Panc1 (cell line): ENCODE results near the gene MEGF11.

ENCODE experiments used
- CTCF ChIP-seq: fragments of 450-650 bp; IDR thresholded peaks from 2 replicates; pipeline ENCODE4 v1.5.1; 2017; ENCODE audit warnings: mild to moderate bottlenecking
- POLR2AphosphoS5 ChIP-seq: IDR thresholded peaks from 2 replicates; pipeline ENCODE4 v1.6.1; 2012; ENCODE audit warnings: mild to moderate bottlenecking, low read depth, low read length, moderate library complexity
- SIN3A ChIP-seq: IDR thresholded peaks from 2 replicates; pipeline ENCODE4 v1.6.1; 2012; ENCODE audit warnings: low read depth, mild to moderate bottlenecking, low read length, moderate library complexity, borderline replicate concordance; ENCODE audit not compliant: insufficient read depth
- TCF7L2 ChIP-seq: IDR thresholded peaks from 2 replicates; pipeline ENCODE4 v1.6.1; 2011; ENCODE audit warnings: mild to moderate bottlenecking, low read depth, low read length, inconsistent platforms
- TF ChIP-seq, protein P1 (sequence below), 2 experiments: IDR thresholded peaks; 2 replicates each; pipeline ENCODE4 v1.6.1; 2011 to 2012; ENCODE audit warnings: low read depth in 2 of 2, control low read depth in 1 of 2, low read length in 1 of 2, mild to moderate bottlenecking in 1 of 2, moderate library complexity in 1 of 2; ENCODE audit not compliant: insufficient read depth in 1 of 2

- no peak for TF ChIP-seq CTCF
- TF ChIP-seq, protein P1, sequence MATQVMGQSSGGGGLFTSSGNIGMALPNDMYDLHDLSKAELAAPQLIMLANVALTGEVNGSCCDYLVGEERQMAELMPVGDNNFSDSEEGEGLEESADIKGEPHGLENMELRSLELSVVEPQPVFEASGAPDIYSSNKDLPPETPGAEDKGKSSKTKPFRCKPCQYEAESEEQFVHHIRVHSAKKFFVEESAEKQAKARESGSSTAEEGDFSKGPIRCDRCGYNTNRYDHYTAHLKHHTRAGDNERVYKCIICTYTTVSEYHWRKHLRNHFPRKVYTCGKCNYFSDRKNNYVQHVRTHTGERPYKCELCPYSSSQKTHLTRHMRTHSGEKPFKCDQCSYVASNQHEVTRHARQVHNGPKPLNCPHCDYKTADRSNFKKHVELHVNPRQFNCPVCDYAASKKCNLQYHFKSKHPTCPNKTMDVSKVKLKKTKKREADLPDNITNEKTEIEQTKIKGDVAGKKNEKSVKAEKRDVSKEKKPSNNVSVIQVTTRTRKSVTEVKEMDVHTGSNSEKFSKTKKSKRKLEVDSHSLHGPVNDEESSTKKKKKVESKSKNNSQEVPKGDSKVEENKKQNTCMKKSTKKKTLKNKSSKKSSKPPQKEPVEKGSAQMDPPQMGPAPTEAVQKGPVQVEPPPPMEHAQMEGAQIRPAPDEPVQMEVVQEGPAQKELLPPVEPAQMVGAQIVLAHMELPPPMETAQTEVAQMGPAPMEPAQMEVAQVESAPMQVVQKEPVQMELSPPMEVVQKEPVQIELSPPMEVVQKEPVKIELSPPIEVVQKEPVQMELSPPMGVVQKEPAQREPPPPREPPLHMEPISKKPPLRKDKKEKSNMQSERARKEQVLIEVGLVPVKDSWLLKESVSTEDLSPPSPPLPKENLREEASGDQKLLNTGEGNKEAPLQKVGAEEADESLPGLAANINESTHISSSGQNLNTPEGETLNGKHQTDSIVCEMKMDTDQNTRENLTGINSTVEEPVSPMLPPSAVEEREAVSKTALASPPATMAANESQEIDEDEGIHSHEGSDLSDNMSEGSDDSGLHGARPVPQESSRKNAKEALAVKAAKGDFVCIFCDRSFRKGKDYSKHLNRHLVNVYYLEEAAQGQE (IDR thresholded peaks at IDR 0.05; ENCODE audit: insufficient read depth in 1 of 2, low read depth in 2 of 2, low read length in 1 of 2): no peak
- no peak for TF ChIP-seq SIN3A
- TF ChIP-seq POLR2AphosphoS5: no peak
- no peak for TF ChIP-seq TCF7L2
Observed at GRCh38 chr15:66017792-66018487, 235.6 kb downstream of the MEGF11 start.
